WTC11 (cell line): ENCODE results near the gene RIN3. TPM values are rescaled to one million over a fixed set of nuclear protein-coding genes. Genes with fewer than 3 reads are reported as not detected.

Experiments
- ATAC-seq: fragments of 200-7000 bp; cut with Tn5 transposase; 2 replicates; pipeline ENCODE4 v1.10.0; 2021; ENCODE audit warnings: mild to moderate bottlenecking, moderate library complexity
- CTCF ChIA-PET: fragments of 300-600 bp; sonication (Branson Sonifier 250); formaldehyde crosslinking; loops from one replicate; lab custom pipeline; 2021; ENCODE audit warnings: antibody characterized with exemption; lab: Charles Lee
- POLR2A ChIA-PET: fragments of 350-600 bp; sonication (Branson Sonifier 250); formaldehyde crosslinking; loops from one replicate; lab custom pipeline; 2021; ENCODE audit warnings: antibody characterized with exemption; lab: Charles Lee
- DNase-seq: peaks from one replicate; pipeline ENCODE4 v3.0.0; 2021; ENCODE audit warnings: low spot score
- H3K27ac Mint-ChIP-seq: 2 replicates; pipeline ENCODE4 v1.8.0; 2021; ENCODE audit warnings: mixed read lengths
- H3K27me3 Mint-ChIP-seq: 2 replicates; pipeline ENCODE4 v1.8.0; 2021; ENCODE audit warnings: low read depth, mild to moderate bottlenecking, moderate library complexity, mixed read lengths
- H3K36me3 Mint-ChIP-seq: 2 replicates; pipeline ENCODE4 v1.8.0; 2021; ENCODE audit warnings: mixed read lengths
- H3K4me1 Mint-ChIP-seq: 2 replicates; pipeline ENCODE4 v1.8.0; 2022; ENCODE audit warnings: mixed read lengths
- H3K4me3 Mint-ChIP-seq: 2 replicates; pipeline ENCODE4 v1.8.0; 2021; ENCODE audit warnings: mild to moderate bottlenecking, moderate library complexity, mixed read lengths
- H3K9me3 Mint-ChIP-seq: 2 replicates; pipeline ENCODE4 v1.8.0; 2021; ENCODE audit warnings: mixed read lengths
- ARID4B ChIP-seq: sonication (generic); formaldehyde crosslinking; IDR thresholded peaks from 2 replicates; pipeline ENCODE4 v1.8.0; 2023; ENCODE audit warnings: missing genetic modification reagents, mild to moderate bottlenecking, borderline replicate concordance
- CREB1 ChIP-seq: sonication (generic); formaldehyde crosslinking; IDR thresholded peaks from 2 replicates; pipeline ENCODE4 v1.8.0; 2023; ENCODE audit warnings: mild to moderate bottlenecking, missing genetic modification reagents
- CREM ChIP-seq: sonication (generic); formaldehyde crosslinking; IDR thresholded peaks from 2 replicates; pipeline ENCODE4 v1.8.1; 2022; ENCODE audit warnings: mild to moderate bottlenecking, missing genetic modification reagents, moderate library complexity
- FOXJ3 ChIP-seq: sonication (generic); formaldehyde crosslinking; IDR thresholded peaks from 2 replicates; pipeline ENCODE4 v1.9.0; 2021; ENCODE audit warnings: missing genetic modification reagents, mild to moderate bottlenecking, borderline replicate concordance
- HMGA2 ChIP-seq: fragments of 250-450 bp; sonication (Bioruptor Pico); IDR thresholded peaks from 2 replicates; pipeline ENCODE4 v1.4.0; 2021; ENCODE audit warnings: mild to moderate bottlenecking, moderate library complexity
- NFE2L1 ChIP-seq: sonication (generic); formaldehyde crosslinking; IDR thresholded peaks from 2 replicates; pipeline ENCODE4 v1.8.1; 2023; ENCODE audit warnings: missing genetic modification reagents
- NR2C2 ChIP-seq: sonication (generic); formaldehyde crosslinking; IDR thresholded peaks from 2 replicates; pipeline ENCODE4 v1.8.0; 2022; ENCODE audit warnings: mild to moderate bottlenecking, missing genetic modification reagents
- NR3C1 ChIP-seq: sonication (generic); formaldehyde crosslinking; conservative IDR thresholded peaks from 2 replicates; pipeline ENCODE4 v1.8.1; 2023; ENCODE audit warnings: low read depth, mild to moderate bottlenecking, missing genetic modification reagents
- OVOL2 ChIP-seq: fragments of 250-450 bp; sonication (Bioruptor Pico); IDR thresholded peaks from 2 replicates; pipeline ENCODE4 v1.9.0; 2021; ENCODE audit warnings: mild to moderate bottlenecking, borderline replicate concordance
- RELA ChIP-seq: sonication (generic); formaldehyde crosslinking; IDR thresholded peaks from 2 replicates; pipeline ENCODE4 v1.8.1; 2022; ENCODE audit warnings: missing genetic modification reagents, mild to moderate bottlenecking, borderline replicate concordance
- SMAD3 ChIP-seq: sonication (generic); formaldehyde crosslinking; IDR thresholded peaks from 2 replicates; pipeline ENCODE4 v1.8.0; 2022; ENCODE audit warnings: missing genetic modification reagents, mild to moderate bottlenecking, borderline replicate concordance
- SMAD4 ChIP-seq: sonication (generic); formaldehyde crosslinking; IDR thresholded peaks from 2 replicates; pipeline ENCODE4 v1.8.0; 2022; ENCODE audit warnings: mild to moderate bottlenecking, missing genetic modification reagents
- SP1 ChIP-seq: sonication (generic); formaldehyde crosslinking; conservative IDR thresholded peaks from 2 replicates; pipeline ENCODE4 v1.8.1; 2022; ENCODE audit warnings: missing genetic modification reagents
- ZMAT4 ChIP-seq: fragments of 250-450 bp; sonication (Bioruptor Pico); IDR thresholded peaks from 2 replicates; pipeline ENCODE4 v1.9.0; 2021; ENCODE audit warnings: mild to moderate bottlenecking
- ZNF317 ChIP-seq: sonication (generic); formaldehyde crosslinking; IDR thresholded peaks from 2 replicates; pipeline ENCODE4 v1.8.1; 2023; ENCODE audit warnings: low read depth, mild to moderate bottlenecking, moderate library complexity, missing genetic modification reagents, borderline replicate concordance
- ZNF396 ChIP-seq: fragments of 250-450 bp; sonication (Bioruptor Pico); IDR thresholded peaks from 2 replicates; pipeline ENCODE4 v1.8.0; 2021; ENCODE audit warnings: mild to moderate bottlenecking, moderate library complexity, borderline replicate concordance
- ZNF416 ChIP-seq: fragments of 250-450 bp; sonication (Bioruptor Pico); IDR thresholded peaks from 2 replicates; pipeline ENCODE4 v1.9.0; 2021; ENCODE audit warnings: mild to moderate bottlenecking, inconsistent platforms
- ZNF671 ChIP-seq: fragments of 250-450 bp; sonication (Bioruptor Pico); IDR thresholded peaks from 2 replicates; pipeline ENCODE4 v1.8.0; 2021; ENCODE audit warnings: mild to moderate bottlenecking
- total RNA-seq: library from RNA; stranded (reverse); gene quantifications from 3 replicates; pipeline ENCODE4 v1.2.3, GENCODE V29; 2021
- TF ChIP-seq, protein P1 (sequence below): sonication (generic); formaldehyde crosslinking; IDR thresholded peaks from 2 replicates; pipeline ENCODE4 v1.8.0; 2022; ENCODE audit warnings: mild to moderate bottlenecking, missing genetic modification reagents
- TF ChIP-seq, protein P2 (sequence below): sonication (generic); formaldehyde crosslinking; IDR thresholded peaks from 2 replicates; pipeline ENCODE4 v1.8.0; 2022; ENCODE audit warnings: missing genetic modification reagents
- TF ChIP-seq, protein P3 (sequence below): sonication (generic); formaldehyde crosslinking; IDR thresholded peaks from 2 replicates; pipeline ENCODE4 v1.8.1; 2022; ENCODE audit warnings: mild to moderate bottlenecking, moderate library complexity, missing genetic modification reagents
- TF ChIP-seq, protein P4 (sequence below): sonication (generic); formaldehyde crosslinking; IDR thresholded peaks from 2 replicates; pipeline ENCODE4 v1.8.0; 2023; ENCODE audit warnings: missing genetic modification reagents
- TF ChIP-seq, protein P5 (sequence below): sonication (generic); formaldehyde crosslinking; IDR thresholded peaks from 2 replicates; pipeline ENCODE4 v1.8.1; 2022; ENCODE audit warnings: low read depth, mild to moderate bottlenecking, moderate library complexity, missing genetic modification reagents, borderline replicate concordance

Gene RIN3
- total RNA-seq, 1 experiment from 2014 or later: 3.3 TPM

GRCh38 chr14:92633274-92633616 lies 119.7 kb downstream of the RIN3 start:
- Mint-ChIP-seq H3K27ac (no peak overlapping the region), H3K27me3 (no peaks in the 10 kb centered on the region), H3K36me3 (no peaks in the 10 kb centered on the region; the same call in 1 of the 2 replicates), H3K9me3 (0 out of 2 replicates have a peak, but pooled peaks cover under 1% of the 10 kb centered on the region), H3K4me3 (no peak overlapping the region), H3K4me1 (peaks cover 13% of the 10 kb centered on the region)
- TF ChIP-seq SP1 (CRISPR knock-in tag) (no peak), FOXJ3 (CRISPR knock-in tag) (no peak), ZNF671 (CRISPR knock-in tag) (no peak), CREM (CRISPR knock-in tag) (no peak), CREB1 (CRISPR knock-in tag) (no peak), OVOL2 (CRISPR knock-in tag) (no peak), NR2C2 (CRISPR knock-in tag) (no peak)
- TF ChIP-seq, protein P1, sequence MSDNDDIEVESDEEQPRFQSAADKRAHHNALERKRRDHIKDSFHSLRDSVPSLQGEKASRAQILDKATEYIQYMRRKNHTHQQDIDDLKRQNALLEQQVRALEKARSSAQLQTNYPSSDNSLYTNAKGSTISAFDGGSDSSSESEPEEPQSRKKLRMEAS (CRISPR knock-in tag): no peak
- TF ChIP-seq, protein P2, sequence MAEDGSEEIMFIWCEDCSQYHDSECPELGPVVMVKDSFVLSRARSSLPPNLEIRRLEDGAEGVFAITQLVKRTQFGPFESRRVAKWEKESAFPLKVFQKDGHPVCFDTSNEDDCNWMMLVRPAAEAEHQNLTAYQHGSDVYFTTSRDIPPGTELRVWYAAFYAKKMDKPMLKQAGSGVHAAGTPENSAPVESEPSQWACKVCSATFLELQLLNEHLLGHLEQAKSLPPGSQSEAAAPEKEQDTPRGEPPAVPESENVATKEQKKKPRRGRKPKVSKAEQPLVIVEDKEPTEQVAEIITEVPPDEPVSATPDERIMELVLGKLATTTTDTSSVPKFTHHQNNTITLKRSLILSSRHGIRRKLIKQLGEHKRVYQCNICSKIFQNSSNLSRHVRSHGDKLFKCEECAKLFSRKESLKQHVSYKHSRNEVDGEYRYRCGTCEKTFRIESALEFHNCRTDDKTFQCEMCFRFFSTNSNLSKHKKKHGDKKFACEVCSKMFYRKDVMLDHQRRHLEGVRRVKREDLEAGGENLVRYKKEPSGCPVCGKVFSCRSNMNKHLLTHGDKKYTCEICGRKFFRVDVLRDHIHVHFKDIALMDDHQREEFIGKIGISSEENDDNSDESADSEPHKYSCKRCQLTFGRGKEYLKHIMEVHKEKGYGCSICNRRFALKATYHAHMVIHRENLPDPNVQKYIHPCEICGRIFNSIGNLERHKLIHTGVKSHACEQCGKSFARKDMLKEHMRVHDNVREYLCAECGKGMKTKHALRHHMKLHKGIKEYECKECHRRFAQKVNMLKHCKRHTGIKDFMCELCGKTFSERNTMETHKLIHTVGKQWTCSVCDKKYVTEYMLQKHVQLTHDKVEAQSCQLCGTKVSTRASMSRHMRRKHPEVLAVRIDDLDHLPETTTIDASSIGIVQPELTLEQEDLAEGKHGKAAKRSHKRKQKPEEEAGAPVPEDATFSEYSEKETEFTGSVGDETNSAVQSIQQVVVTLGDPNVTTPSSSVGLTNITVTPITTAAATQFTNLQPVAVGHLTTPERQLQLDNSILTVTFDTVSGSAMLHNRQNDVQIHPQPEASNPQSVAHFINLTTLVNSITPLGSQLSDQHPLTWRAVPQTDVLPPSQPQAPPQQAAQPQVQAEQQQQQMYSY: no peak
- TF ChIP-seq, protein P3, sequence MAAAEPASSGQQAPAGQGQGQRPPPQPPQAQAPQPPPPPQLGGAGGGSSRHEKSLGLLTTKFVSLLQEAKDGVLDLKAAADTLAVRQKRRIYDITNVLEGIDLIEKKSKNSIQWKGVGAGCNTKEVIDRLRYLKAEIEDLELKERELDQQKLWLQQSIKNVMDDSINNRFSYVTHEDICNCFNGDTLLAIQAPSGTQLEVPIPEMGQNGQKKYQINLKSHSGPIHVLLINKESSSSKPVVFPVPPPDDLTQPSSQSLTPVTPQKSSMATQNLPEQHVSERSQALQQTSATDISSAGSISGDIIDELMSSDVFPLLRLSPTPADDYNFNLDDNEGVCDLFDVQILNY (CRISPR knock-in tag): no peak
- ChIA-PET CTCF (interaction anchor here (1.4 to 1.5 kb wide), 2 partner anchors 20 to 37 kb away, joined by 3 to 4 read pairs; no protein-coding TSS in a partner anchor), POLR2A (no interaction called here)
- DNase-seq: no peak
- no peak for ATAC-seq

DNA sequence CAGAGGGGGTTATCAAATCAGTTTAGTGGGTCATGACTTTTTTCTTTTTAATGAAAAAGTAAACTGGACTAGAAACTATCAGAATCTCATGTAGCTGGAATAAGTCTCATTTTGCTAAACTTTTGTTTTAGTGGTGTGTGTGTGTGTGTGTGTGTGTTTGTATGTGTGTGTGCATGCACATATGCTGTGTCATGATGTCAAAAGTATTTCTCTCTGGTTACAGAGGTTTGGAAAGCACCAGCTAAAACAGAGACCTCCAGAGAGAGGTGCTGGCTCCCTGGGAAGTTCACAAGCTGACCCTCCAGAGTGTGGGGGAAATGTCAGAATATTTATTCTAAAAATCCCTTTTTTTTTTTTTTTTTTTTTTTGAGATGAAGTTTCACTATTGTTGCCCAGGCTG lies 120.1 kb downstream of the RIN3 start:
- no peak overlapping the region for H3K27ac Mint-ChIP-seq
- ATAC-seq (no peak), DNase-seq (no peak)
- ChIA-PET CTCF (interaction anchor here (0.7 to 1.5 kb wide), 4 partner anchors 21 to 636 kb away, joined by 3 to 5 read pairs (median 4); no protein-coding TSS in a partner anchor), POLR2A (no interaction called here)
- no peaks in the 10 kb centered on the region for H3K27me3 Mint-ChIP-seq
- H3K36me3 Mint-ChIP-seq: no peaks in the 10 kb centered on the region
- H3K4me3 Mint-ChIP-seq: no peak overlapping the region
- H3K4me1 Mint-ChIP-seq: peaks cover 8% of the 10 kb centered on the region
- no peaks in the 10 kb centered on the region for H3K9me3 Mint-ChIP-seq
- no peak for TF ChIP-seq ZNF317 (CRISPR knock-in tag)
- TF ChIP-seq, protein P4, sequence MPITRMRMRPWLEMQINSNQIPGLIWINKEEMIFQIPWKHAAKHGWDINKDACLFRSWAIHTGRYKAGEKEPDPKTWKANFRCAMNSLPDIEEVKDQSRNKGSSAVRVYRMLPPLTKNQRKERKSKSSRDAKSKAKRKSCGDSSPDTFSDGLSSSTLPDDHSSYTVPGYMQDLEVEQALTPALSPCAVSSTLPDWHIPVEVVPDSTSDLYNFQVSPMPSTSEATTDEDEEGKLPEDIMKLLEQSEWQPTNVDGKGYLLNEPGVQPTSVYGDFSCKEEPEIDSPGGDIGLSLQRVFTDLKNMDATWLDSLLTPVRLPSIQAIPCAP (CRISPR knock-in tag): no peak
- TF ChIP-seq SP1 (CRISPR knock-in tag): no peak
- TF ChIP-seq SMAD3 (CRISPR knock-in tag): no peak
- TF ChIP-seq, protein P5, sequence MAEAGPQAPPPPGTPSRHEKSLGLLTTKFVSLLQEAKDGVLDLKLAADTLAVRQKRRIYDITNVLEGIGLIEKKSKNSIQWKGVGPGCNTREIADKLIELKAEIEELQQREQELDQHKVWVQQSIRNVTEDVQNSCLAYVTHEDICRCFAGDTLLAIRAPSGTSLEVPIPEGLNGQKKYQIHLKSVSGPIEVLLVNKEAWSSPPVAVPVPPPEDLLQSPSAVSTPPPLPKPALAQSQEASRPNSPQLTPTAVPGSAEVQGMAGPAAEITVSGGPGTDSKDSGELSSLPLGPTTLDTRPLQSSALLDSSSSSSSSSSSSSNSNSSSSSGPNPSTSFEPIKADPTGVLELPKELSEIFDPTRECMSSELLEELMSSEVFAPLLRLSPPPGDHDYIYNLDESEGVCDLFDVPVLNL (CRISPR knock-in tag): no peak
- no peak for TF ChIP-seq HMGA2 (CRISPR knock-in tag)
- TF ChIP-seq ARID4B (CRISPR knock-in tag): no peak
- no peak for TF ChIP-seq NFE2L1
- no peak for TF ChIP-seq ZNF396 (CRISPR knock-in tag)
- no peak for TF ChIP-seq ZMAT4
- TF ChIP-seq SMAD4 (CRISPR knock-in tag): no peak
- no peak for TF ChIP-seq NR3C1 (CRISPR knock-in tag)
- TF ChIP-seq RELA (CRISPR knock-in tag): no peak
- no peak for TF ChIP-seq ZNF416
